Measurements from ENCODE around the gene PIAS1. TPM values are rescaled to one million over a fixed set of nuclear protein-coding genes. Genes with fewer than 3 reads are reported as not detected.

PIAS1 gene
- total RNA-seq, 1 donor from 2014 or later = 6.8 TPM

- H3K4me3 ChIP-seq (ENCODE audit: low read depth, low read length) = no peak overlapping the region
- peaks cover 2% of the 10 kb centered on the region for H3K27me3 ChIP-seq (ENCODE audit: control insufficient read depth, insufficient read depth, low read length)
- TF ChIP-seq CTCF (IDR thresholded peaks at IDR 0.05; ENCODE audit: insufficient read depth, low read length, severe bottlenecking) = no peak
- FAIRE-seq (no peak), DNase-seq (ENCODE audit: low read depth) (no peak)
- H3K36me3 ChIP-seq (ENCODE audit: control insufficient read depth, insufficient read depth, low read length) = no peaks in the 10 kb centered on the region
Measured at GRCh38 chr15:68029959-68030358, 24.2 kb upstream of the PIAS1 start.

- TF ChIP-seq CTCF (IDR thresholded peaks at IDR 0.05; ENCODE audit: insufficient read depth, low read length, severe bottlenecking) = no peak
- Histone ChIP-seq H3K27me3 (ENCODE audit: control insufficient read depth, insufficient read depth, low read length) (peaks cover 2% of the 10 kb centered on the region), H3K4me3 (ENCODE audit: low read depth, low read length) (no peak overlapping the region), H3K36me3 (ENCODE audit: control insufficient read depth, insufficient read depth, low read length) (no peaks in the 10 kb centered on the region)
- DNase-seq (ENCODE audit: low read depth) = no peak
- FAIRE-seq = no peak
Measured at GRCh38 chr15:68031404-68031803, 22.7 kb upstream of the PIAS1 start.

DNA sequence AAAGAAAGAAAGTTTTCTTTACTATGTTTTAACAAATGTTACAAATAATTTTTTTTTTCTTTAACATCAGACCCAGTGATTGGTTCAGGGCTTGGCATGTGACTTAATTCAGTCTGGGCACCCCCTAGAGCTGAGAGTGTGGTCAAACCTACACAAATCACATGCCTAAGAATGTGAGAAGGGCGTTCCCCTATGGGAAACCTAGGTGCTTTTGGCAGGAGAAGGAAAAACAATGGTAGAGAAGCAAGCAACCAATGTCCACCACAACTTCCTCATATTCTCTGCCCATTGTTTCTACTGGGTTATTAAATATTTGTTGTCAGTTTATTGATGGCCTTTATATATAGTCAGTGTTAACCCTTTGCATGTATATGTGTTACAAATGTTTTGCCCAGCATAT, 21.4 kb upstream of the PIAS1 start:
- Histone ChIP-seq H3K4me3 (ENCODE audit: low read depth, low read length) (no peak overlapping the region), H3K27me3 (ENCODE audit: control insufficient read depth, insufficient read depth, low read length) (peaks cover 2% of the 10 kb centered on the region), H3K36me3 (ENCODE audit: control insufficient read depth, insufficient read depth, low read length) (no peaks in the 10 kb centered on the region)
- DNase-seq (ENCODE audit: low read depth) (no peak), FAIRE-seq (no peak)
- TF ChIP-seq CTCF (IDR thresholded peaks at IDR 0.05; ENCODE audit: insufficient read depth, low read length, severe bottlenecking) = no peak

GRCh38 chr15:68034081-68034480, 20.0 kb upstream of the PIAS1 start:
- FAIRE-seq = no peak
- no peak overlapping the region for H3K4me3 ChIP-seq (ENCODE audit: low read depth, low read length)
- no peak for TF ChIP-seq CTCF (IDR thresholded peaks at IDR 0.05; ENCODE audit: insufficient read depth, low read length, severe bottlenecking)
- H3K36me3 ChIP-seq (ENCODE audit: control insufficient read depth, insufficient read depth, low read length) = no peaks in the 10 kb centered on the region
- no peak for DNase-seq (ENCODE audit: low read depth)
- no peaks in the 10 kb centered on the region for H3K27me3 ChIP-seq (ENCODE audit: control insufficient read depth, insufficient read depth, low read length)

DNA sequence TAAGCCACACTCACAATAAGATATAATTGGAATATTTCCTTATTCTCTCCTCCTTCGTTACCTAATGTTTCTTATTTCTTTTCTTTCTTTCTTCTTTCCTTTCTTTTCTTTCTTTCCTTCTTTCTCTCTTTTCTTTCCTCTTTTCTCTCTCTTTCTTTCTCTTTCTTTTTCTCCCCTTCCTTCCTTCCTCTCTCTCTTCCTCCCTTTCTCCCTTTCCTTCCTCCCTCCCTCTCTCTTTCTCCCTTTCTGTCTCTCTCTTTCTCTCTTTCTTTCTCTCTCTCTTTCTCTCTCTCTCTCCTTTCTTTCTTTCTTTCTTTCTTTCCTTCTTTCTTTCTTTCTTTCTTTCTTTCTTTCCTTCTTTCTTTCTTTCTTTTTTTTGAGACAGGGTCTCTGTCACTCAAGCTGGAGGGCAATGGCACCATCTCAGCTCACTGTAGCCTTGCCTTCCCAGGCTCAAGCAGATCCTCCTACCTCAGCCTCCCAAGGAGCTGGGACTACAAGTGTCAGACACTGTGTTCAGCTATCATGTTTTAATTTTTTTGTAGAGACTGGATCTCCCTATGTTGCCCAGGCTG, 19.3 kb upstream of the PIAS1 start:
- H3K27me3 ChIP-seq (ENCODE audit: control insufficient read depth, insufficient read depth, low read length) = no peaks in the 10 kb centered on the region
- no peaks in the 10 kb centered on the region for H3K36me3 ChIP-seq (ENCODE audit: control insufficient read depth, insufficient read depth, low read length)
- no peak for DNase-seq (ENCODE audit: low read depth)
- FAIRE-seq = no peak
- no peak for TF ChIP-seq CTCF (IDR thresholded peaks at IDR 0.05; ENCODE audit: insufficient read depth, low read length, severe bottlenecking)
- H3K4me3 ChIP-seq (ENCODE audit: low read depth, low read length) = no peak overlapping the region

GRCh38 chr15:68038246-68038645, 15.9 kb upstream of the PIAS1 start:
- Histone ChIP-seq H3K27me3 (ENCODE audit: control insufficient read depth, insufficient read depth, low read length) (no peaks in the 10 kb centered on the region), H3K4me3 (ENCODE audit: low read depth, low read length) (no peak overlapping the region), H3K36me3 (ENCODE audit: control insufficient read depth, insufficient read depth, low read length) (no peaks in the 10 kb centered on the region)
- DNase-seq (ENCODE audit: low read depth) (no peak), FAIRE-seq (no peak)
- no peak for TF ChIP-seq CTCF (IDR thresholded peaks at IDR 0.05; ENCODE audit: insufficient read depth, low read length, severe bottlenecking)

Measured in bronchial epithelial cell (primary cell).